GM10266 (cell line): Measurements from ENCODE around the gene HRCT1.
"Not testable (repeated sequence)": the region's sequence is repeated elsewhere in the genome, so short reads cannot be mapped to it uniquely, and the experiment has no call there.

Experiments
- DNase-seq: peaks from one replicate; pipeline ENCODE4 v3.0.0; 2012; ENCODE audit errors: extremely low spot score
- CTCF ChIP-seq: IDR thresholded peaks from 2 replicates; pipeline ENCODE4 v1.5.1; 2012; ENCODE audit warnings: mild to moderate bottlenecking, low read depth; ENCODE audit not compliant: control insufficient read depth, insufficient read depth; ENCODE audit errors: missing control alignments

HRCT1 gene

GRCh38 chr9:35896570-35896969 lies 9.4 kb upstream of the HRCT1 start:
- DNase-seq = no peak
- no peak for TF ChIP-seq CTCF

- not testable (repeated sequence) for DNase-seq
Measured at GRCh38 chr9:35897376-35898099, 8.5 kb upstream of the HRCT1 start.

DNA sequence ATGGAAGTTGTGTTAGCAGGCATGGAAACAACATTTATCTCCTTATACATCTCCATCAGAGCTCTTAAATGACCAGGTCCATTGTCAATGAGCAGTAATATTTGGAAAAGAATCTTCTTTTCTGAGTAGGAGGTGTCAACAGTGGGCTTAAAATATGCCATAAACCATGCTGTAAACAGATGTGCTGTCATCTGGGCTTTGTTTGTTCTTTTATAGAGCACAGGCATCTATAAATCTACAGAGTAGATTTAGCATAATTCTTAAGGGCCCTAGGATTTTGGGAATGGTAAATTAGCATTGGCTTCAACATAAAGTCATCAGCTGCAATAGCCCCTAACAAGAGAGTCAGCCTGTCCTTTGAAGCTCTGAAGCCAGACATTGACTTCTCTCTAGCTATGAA lies 7.7 kb upstream of the HRCT1 start:
- DNase-seq = no peak
- TF ChIP-seq CTCF = no peak

DNA sequence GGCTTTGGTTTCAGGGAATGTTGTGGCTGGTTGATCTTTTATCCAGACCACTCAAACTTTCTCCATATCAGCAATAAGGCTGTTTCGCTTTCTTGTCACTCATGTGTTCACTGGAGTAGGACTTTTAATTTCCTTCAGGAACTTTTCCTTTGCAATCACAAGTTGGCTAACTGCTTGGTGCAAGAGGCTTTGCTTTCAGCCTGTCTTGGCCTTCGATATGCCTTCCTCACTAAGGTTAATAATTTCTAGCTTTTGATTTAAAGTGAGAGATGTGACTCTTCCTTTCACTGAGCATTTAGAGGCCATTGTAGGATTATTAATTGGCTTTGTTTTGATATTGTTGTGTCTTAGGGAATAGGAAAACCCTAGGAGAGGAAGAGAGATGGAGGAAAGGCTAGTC lies 7.0 kb upstream of the HRCT1 start:
- DNase-seq = no peak
- no peak for TF ChIP-seq CTCF

DNA sequence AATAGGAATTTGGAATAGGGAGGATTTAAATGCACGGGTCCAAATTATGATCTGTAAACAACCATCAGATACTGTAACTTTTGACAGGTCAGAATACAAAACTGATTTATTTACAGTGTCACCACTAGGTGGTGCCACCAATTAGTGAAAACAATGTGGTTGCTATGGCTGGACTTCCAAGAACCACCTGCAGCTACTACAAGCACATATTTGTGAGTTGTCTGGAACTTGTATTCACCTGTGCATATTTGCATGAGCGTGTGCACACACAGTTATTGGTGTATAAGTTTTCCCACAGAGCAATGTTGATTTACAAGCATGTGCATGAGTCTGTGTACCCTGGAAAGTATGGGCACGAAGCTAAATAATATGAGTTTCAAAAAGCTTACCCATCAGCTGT lies 3.0 kb upstream of the HRCT1 start:
- peak; percentile 75 for TF ChIP-seq CTCF
- peak; percentile 69 for DNase-seq

GRCh38 chr9:35904338-35904737 lies 1.7 kb upstream of the HRCT1 start:
- no peak for TF ChIP-seq CTCF
- DNase-seq = no peak

DNA sequence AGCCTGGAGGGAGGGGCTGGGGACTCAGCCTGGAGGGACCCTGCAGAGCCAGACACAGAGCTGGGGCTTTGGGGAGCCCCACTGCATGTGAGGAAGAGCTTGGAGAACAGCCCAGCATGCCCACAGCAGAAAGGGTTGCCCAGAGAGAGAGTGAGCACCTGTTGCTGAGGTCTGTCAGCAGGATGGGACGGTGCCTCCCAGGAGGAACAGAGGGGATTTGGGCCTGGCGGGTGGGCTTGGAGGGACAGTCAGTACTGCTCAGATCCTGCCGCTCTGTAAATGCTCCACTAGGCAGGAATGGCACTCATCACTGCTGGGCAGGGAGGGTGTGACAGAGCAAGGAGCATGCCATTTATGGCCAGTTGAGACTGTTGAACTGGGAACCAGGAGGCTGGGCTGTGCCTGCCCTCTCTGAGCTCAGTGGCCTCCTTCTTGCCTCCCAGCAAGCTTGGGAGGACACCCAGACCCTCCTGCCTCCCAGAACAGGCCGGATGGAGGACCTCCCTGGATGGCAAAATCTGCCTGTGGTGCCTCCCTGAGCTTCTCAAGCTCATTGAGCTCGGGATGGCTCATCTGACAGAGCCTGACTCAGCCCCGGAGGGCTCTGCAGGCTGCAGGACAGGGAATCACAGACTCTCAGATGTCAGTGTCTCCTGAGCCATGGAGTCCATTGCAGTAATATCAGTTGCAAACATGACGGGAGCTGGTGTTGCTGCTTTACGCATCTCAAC lies 786 bp upstream of the HRCT1 start:
- no peak for DNase-seq
- TF ChIP-seq CTCF = no peak
